K562 (cell line): Measurements from ENCODE around the gene ATP8B4. TPM values are rescaled to one million over a fixed set of nuclear protein-coding genes. Genes with fewer than 3 reads are reported as not detected.

Source experiments
- ASH1L ChIP-seq: fragments of 450-650 bp; IDR thresholded peaks from 2 replicates; pipeline ENCODE4 v1.6.1; 2018; ENCODE audit warnings: borderline replicate concordance, mild to moderate bottlenecking, low read depth; ENCODE audit not compliant: partially characterized antibody
- CAMTA2 ChIP-seq: fragments of 250-450 bp; sonication (Bioruptor Pico); conservative IDR thresholded peaks from 2 replicates; pipeline ENCODE4 v1.5.1; 2022
- CBX2 ChIP-seq: fragments of 200-600 bp; sonication (generic); IDR thresholded peaks from one replicate; pipeline ENCODE4 v1.6.1; 2012; ENCODE audit warnings: mild to moderate bottlenecking, low read length, inconsistent platforms; ENCODE audit not compliant: insufficient read depth, poor library complexity, severe bottlenecking
- DIDO1 ChIP-seq: fragments of 450-650 bp; IDR thresholded peaks from 2 replicates; pipeline ENCODE4 v1.6.1; 2016; ENCODE audit warnings: low read depth, missing biosample characterization, missing genetic modification characterization
- ELK3 ChIP-seq: fragments of 450-650 bp; formaldehyde crosslinking; IDR thresholded peaks from 2 replicates; pipeline ENCODE4 v1.4.0; 2020; ENCODE audit warnings: mild to moderate bottlenecking
- FOXA1 ChIP-seq: fragments of 450-650 bp; IDR thresholded peaks from 2 replicates; pipeline ENCODE4 v1.6.1; 2016; ENCODE audit warnings: mild to moderate bottlenecking, borderline replicate concordance
- HLTF ChIP-seq: fragments of 450-650 bp; IDR thresholded peaks from 2 replicates; pipeline ENCODE4 v1.6.1; 2016
- LARP7 ChIP-seq: fragments of 450-650 bp; IDR thresholded peaks from 2 replicates; pipeline ENCODE4 v1.6.1; 2016
- MAFK ChIP-seq: IDR thresholded peaks from 2 replicates; pipeline ENCODE4 v1.6.1; 2011; ENCODE audit warnings: low read length, improper control_type of control experiment
- PTTG1 ChIP-seq: fragments of 450-650 bp; IDR thresholded peaks from 2 replicates; pipeline ENCODE4 v1.6.1; 2016; ENCODE audit warnings: low read depth, mild to moderate bottlenecking, missing genetic modification characterization, missing compliant biosample characterization
- RCOR1 ChIP-seq, 2 experiments: IDR thresholded peaks; 2 replicates each; pipeline ENCODE4 v1.6.1; 2012; ENCODE audit warnings: low read depth in 2 of 2, low read length in 2 of 2, borderline replicate concordance in 1 of 2, improper control_type of control experiment in 1 of 2
- SAP30 ChIP-seq: fragments of 200-600 bp; sonication (generic); IDR thresholded peaks from 2 replicates; pipeline ENCODE4 v1.6.1; 2012; ENCODE audit warnings: borderline replicate concordance, low read depth, mild to moderate bottlenecking, moderate library complexity, low read length, control low read depth, inconsistent platforms; ENCODE audit not compliant: insufficient read depth, poor library complexity, severe bottlenecking
- SRSF1 ChIP-seq: fragments of 200-400 bp; formaldehyde crosslinking; IDR thresholded peaks from 2 replicates; pipeline ENCODE4 v1.6.1; 2017; ENCODE audit warnings: mild to moderate bottlenecking, low read depth, low read length, moderate library complexity
- TOE1 ChIP-seq, 2 experiments: fragments of 450-650 bp in 1 of 2; sonication (generic) in 1 of 2; formaldehyde crosslinking in 1 of 2; IDR thresholded peaks; 2 replicates each; pipeline versions ENCODE4 v1.7.1 to v1.8.0; 2016 to 2022; ENCODE audit warnings: borderline replicate concordance in 2 of 2, mild to moderate bottlenecking in 2 of 2, antibody characterized with exemption in 1 of 2, inconsistent platforms in 1 of 2, low read depth in 1 of 2, missing genetic modification reagents in 1 of 2, moderate library complexity in 1 of 2
- XRCC5 ChIP-seq: fragments of 200-400 bp; formaldehyde crosslinking; IDR thresholded peaks from 2 replicates; pipeline ENCODE4 v1.6.1; 2017; ENCODE audit warnings: low read depth, mild to moderate bottlenecking, low read length
- ZBTB1 ChIP-seq: sonication (generic); formaldehyde crosslinking; IDR thresholded peaks from 2 replicates; pipeline ENCODE4 v1.8.1; 2023; ENCODE audit warnings: missing genetic modification reagents, low read depth, mild to moderate bottlenecking, borderline replicate concordance
- ZBTB11 ChIP-seq, 3 experiments: fragments of 200-800 bp in 1 of 3; fragments of 250-450 bp in 1 of 3; fragments of 450-650 bp in 1 of 3; sonication (Bioruptor Pico) in 1 of 3; sonication (Bioruptor generic) in 1 of 3; formaldehyde crosslinking in 1 of 3; IDR thresholded peaks; 2 replicates each; pipeline versions ENCODE4 v1.6.1 to v1.8.0; 2016 to 2022; ENCODE audit warnings: mild to moderate bottlenecking in 2 of 3, missing genetic modification characterization in 2 of 3, missing compliant biosample characterization in 1 of 3, moderate library complexity in 1 of 3
- ZNF121 ChIP-seq: sonication (generic); formaldehyde crosslinking; conservative IDR thresholded peaks from 2 replicates; pipeline ENCODE4 v1.8.0; 2022; ENCODE audit warnings: missing genetic modification reagents
- ZNF239 ChIP-seq: fragments of 250-450 bp; sonication (Bioruptor Pico); IDR thresholded peaks from 2 replicates; pipeline ENCODE4 v1.4.0; 2020; ENCODE audit warnings: mild to moderate bottlenecking
- ZNF282 ChIP-seq: sonication (generic); formaldehyde crosslinking; IDR thresholded peaks from 2 replicates; pipeline ENCODE4 v1.8.1; 2023; ENCODE audit warnings: missing genetic modification reagents
- polyA plus RNA-seq, 8 experiments: library from polyadenylated mRNA; depleted of rRNA in 4 of 8; stranded (reverse) in 5 of 8; unstranded in 3 of 8; fragments of >200 nt; fragmentation: Nextera tagmentation in 2 of 8; fragmentation: Illumina TruSeq in 1 of 8; extraction: Ambion mirVana in 2 of 8; extraction: Trizol in 1 of 8; gene quantifications; 2 replicates each; pipeline versions ENCODE4 v1.2.1 to v1.2.3, GENCODE V29; 2011 to 2014; ENCODE audit warnings: inconsistent platforms in 1 of 8, missing spikeins in 1 of 8
- total RNA-seq, 7 experiments: library from RNA; depleted of rRNA in 6 of 7; stranded (reverse); fragments of >200 nt in 6 of 7; fragmentation: Illumina TruSeq in 2 of 7; extraction: Trizol in 2 of 7; gene quantifications; 2 replicates each; pipeline versions ENCODE4 v1.2.1 to v1.2.3, GENCODE V29; 2011 to 2021; ENCODE audit warnings: low replicate concordance in 1 of 7
- TF ChIP-seq, protein P1 (sequence below): fragments of 450-650 bp; IDR thresholded peaks from 2 replicates; pipeline ENCODE4 v1.6.1; 2016
- TF ChIP-seq, protein P2 (sequence below): fragments of 450-650 bp; formaldehyde crosslinking; conservative IDR thresholded peaks from 2 replicates; pipeline ENCODE4 v1.4.0; 2022; ENCODE audit warnings: mild to moderate bottlenecking, missing genetic modification characterization

The ATP8B4 gene
- total and polyA plus RNA-seq, 9 of the 15 experiments (the other 6 are each of a cell fraction or from before 2014, with no cell fraction given) = 0.14 to 2.5 (median 0.44) TPM

- TF ChIP-seq ZBTB11 (CRISPR knock-in tag; IDR thresholded peaks at IDR 0.05) (no peak), CAMTA2 (no peak), ASH1L (no peak), ELK3 (CRISPR knock-in tag) (no peak), HLTF (no peak), ZNF282 (CRISPR knock-in tag) (no peak), PTTG1 (tag) (peak; percentile 76; the same call in 1 of the 2 replicates), ZNF239 (CRISPR knock-in tag) (peak; percentile 62), FOXA1 (no peak), LARP7 (no peak), RCOR1 (IDR thresholded peaks at IDR 0.05; ENCODE audit: borderline replicate concordance in 1 of 2, low read depth in 2 of 2, low read length in 2 of 2) (no peak), SAP30 (no peak), ZBTB1 (CRISPR knock-in tag) (no peak), DIDO1 (tag) (0 out of 2 replicates have a peak, but pooled peaks have one; percentile 16), CBX2 (no peak), XRCC5 (no peak), TOE1 (IDR thresholded peaks at IDR 0.05; ENCODE audit: borderline replicate concordance) (no peak), TOE1 (CRISPR knock-in tag; IDR thresholded peaks at IDR 0.05; ENCODE audit: borderline replicate concordance, low read depth) (no peak), MAFK (no peak), ZNF121 (CRISPR knock-in tag) (no peak), SRSF1 (no peak)
- TF ChIP-seq, protein P1, sequence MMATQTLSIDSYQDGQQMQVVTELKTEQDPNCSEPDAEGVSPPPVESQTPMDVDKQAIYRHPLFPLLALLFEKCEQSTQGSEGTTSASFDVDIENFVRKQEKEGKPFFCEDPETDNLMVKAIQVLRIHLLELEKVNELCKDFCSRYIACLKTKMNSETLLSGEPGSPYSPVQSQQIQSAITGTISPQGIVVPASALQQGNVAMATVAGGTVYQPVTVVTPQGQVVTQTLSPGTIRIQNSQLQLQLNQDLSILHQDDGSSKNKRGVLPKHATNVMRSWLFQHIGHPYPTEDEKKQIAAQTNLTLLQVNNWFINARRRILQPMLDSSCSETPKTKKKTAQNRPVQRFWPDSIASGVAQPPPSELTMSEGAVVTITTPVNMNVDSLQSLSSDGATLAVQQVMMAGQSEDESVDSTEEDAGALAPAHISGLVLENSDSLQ = no peak
- TF ChIP-seq, protein P2, sequence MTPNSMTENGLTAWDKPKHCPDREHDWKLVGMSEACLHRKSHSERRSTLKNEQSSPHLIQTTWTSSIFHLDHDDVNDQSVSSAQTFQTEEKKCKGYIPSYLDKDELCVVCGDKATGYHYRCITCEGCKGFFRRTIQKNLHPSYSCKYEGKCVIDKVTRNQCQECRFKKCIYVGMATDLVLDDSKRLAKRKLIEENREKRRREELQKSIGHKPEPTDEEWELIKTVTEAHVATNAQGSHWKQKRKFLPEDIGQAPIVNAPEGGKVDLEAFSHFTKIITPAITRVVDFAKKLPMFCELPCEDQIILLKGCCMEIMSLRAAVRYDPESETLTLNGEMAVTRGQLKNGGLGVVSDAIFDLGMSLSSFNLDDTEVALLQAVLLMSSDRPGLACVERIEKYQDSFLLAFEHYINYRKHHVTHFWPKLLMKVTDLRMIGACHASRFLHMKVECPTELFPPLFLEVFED (CRISPR knock-in tag) = no peak
These were observed 7.0 kb upstream of the ATP8B4 start (continued) for GRCh38 chr15:50126072-50126471.
